Left ventricle myocardium inferior (tissue), 1 donor: ENCODE measurements around the gene GPR78. TPM values are rescaled to one million over a fixed set of nuclear protein-coding genes. Genes with fewer than 3 reads are reported as not detected.

Experiments
- DNase-seq: peaks from one replicate; pipeline ENCODE4 v3.0.0-alpha.2; 2020
- H3K27ac ChIP-seq: fragments of 200-600 bp; replicated peaks from 2 replicates; pipeline ENCODE4 v1.8.0; 2021
- H3K27me3 ChIP-seq: fragments of 200-600 bp; 2 replicates; pipeline ENCODE4 v1.8.0; 2021; ENCODE audit warnings: low read depth
- H3K36me3 ChIP-seq: fragments of 200-600 bp; 2 replicates; pipeline ENCODE4 v1.8.0; 2021
- H3K4me1 ChIP-seq: fragments of 200-600 bp; 2 replicates; pipeline ENCODE4 v1.8.0; 2021
- H3K4me3 ChIP-seq: fragments of 200-600 bp; 2 replicates; pipeline ENCODE4 v1.8.0; 2021; ENCODE audit warnings: mild to moderate bottlenecking, moderate library complexity
- H3K9me3 ChIP-seq: fragments of 200-600 bp; replicated peaks from 2 replicates; pipeline ENCODE4 v1.8.0; 2021
- intact Hi-C: fragments of 100-400 bp; cut with micrococcal nuclease; formaldehyde crosslinking; loops from one replicate; pipeline ENCODE4 v1.11.0; 2022
- total RNA-seq: library from RNA; stranded (reverse); fragmentation: NEBNext Ultra II Directional; extraction: Animal tissue kit (Norgen Biotek cat#: 25700); gene quantifications from one replicate; pipeline ENCODE4 v1.2.1, GENCODE V29; 2021
- TF ChIP-seq, protein P1 (sequence below): fragments of 200-600 bp; IDR thresholded peaks from 2 replicates; pipeline ENCODE4 v1.8.0; 2021; ENCODE audit warnings: antibody characterized with exemption, mild to moderate bottlenecking, borderline replicate concordance
- donor health status: DM: no; HTN: yes; CAD: no; lungs with severe emphysema.

The GPR78 gene
- total RNA-seq, 1 donor from 2014 or later: not detected

DNA sequence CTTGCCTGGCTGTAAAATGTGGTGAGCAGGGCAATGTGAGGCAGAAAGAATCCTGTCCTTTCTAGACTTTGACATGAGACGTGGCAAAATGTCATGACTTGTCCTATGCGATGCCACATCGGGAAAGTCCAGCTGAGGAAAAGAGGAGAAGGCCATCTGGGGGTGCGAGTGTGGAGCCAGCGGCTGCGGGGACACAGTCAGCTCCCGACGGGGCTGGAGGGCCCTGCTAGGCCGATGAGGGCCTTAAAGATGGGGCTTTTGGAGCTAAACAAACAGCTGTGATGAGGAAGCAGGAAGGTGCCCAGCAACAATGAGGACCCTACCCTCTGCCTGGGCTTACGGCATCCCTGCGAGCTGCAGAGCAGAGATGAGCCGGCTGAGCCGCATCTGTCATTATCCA is 20.1 kb downstream of the GPR78 start:
- TF ChIP-seq, protein P1, sequence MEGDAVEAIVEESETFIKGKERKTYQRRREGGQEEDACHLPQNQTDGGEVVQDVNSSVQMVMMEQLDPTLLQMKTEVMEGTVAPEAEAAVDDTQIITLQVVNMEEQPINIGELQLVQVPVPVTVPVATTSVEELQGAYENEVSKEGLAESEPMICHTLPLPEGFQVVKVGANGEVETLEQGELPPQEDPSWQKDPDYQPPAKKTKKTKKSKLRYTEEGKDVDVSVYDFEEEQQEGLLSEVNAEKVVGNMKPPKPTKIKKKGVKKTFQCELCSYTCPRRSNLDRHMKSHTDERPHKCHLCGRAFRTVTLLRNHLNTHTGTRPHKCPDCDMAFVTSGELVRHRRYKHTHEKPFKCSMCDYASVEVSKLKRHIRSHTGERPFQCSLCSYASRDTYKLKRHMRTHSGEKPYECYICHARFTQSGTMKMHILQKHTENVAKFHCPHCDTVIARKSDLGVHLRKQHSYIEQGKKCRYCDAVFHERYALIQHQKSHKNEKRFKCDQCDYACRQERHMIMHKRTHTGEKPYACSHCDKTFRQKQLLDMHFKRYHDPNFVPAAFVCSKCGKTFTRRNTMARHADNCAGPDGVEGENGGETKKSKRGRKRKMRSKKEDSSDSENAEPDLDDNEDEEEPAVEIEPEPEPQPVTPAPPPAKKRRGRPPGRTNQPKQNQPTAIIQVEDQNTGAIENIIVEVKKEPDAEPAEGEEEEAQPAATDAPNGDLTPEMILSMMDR: no peak
- Histone ChIP-seq H3K27me3 (peaks cover 88% of the 10 kb centered on the region), H3K36me3 (no peaks in the 10 kb centered on the region), H3K4me1 (no peaks in the 10 kb centered on the region), H3K27ac (no peak overlapping the region), H3K4me3 (no peak overlapping the region), H3K9me3 (no peaks in the 10 kb centered on the region)
- DNase-seq: no peak
- intact Hi-C loops: no loop called here

DNA sequence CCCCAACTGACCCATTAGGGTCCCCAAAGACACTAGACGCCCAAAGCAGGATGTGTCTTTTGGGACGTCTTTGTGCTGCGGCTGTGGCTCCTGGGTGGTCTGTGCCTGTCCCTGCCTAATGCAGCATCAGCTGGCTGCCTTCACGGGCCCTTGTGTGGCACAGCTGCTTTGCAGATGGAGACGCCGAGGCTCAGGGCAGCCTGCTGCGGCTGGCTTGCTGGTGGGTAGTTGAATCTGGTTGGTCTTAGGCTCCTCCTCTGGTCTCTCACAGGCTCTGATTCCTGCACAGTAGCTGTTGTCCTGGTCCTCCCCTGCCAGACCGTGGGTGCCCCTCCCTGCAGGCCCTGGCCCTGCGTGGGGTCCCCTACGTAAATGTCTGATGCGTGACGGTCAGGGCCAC is 20.5 kb downstream of the GPR78 start:
- Histone ChIP-seq H3K36me3 (no peaks in the 10 kb centered on the region), H3K27ac (no peak overlapping the region), H3K4me1 (no peaks in the 10 kb centered on the region), H3K4me3 (no peak overlapping the region), H3K27me3 (peaks cover 84% of the 10 kb centered on the region), H3K9me3 (no peaks in the 10 kb centered on the region)
- intact Hi-C loops: no loop called here
- DNase-seq: no peak
- TF ChIP-seq, protein P1: no peak

DNA sequence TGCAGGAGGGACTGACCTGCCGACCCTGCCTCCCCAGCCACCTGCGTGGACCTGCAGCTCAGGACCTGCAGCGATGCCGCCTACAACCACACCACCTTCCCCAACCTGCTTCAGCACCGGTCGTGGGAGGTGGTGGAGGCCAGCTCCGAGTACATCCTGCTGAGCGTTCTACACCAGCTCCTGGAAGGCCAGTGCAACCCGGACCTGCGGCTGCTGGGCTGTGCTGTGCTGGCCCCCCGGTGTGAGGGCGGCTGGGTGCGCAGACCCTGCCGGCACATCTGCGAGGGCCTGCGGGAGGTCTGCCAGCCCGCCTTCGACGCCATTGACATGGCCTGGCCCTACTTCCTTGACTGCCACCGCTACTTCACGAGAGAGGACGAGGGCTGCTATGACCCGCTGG is 20.9 kb downstream of the GPR78 start:
- Histone ChIP-seq H3K4me3 (no peak overlapping the region), H3K27me3 (peaks cover 85% of the 10 kb centered on the region), H3K4me1 (no peaks in the 10 kb centered on the region), H3K9me3 (no peaks in the 10 kb centered on the region), H3K27ac (no peak overlapping the region), H3K36me3 (no peaks in the 10 kb centered on the region)
- no peak for DNase-seq
- TF ChIP-seq, protein P1: no peak
- intact Hi-C loops: no loop called here

DNA sequence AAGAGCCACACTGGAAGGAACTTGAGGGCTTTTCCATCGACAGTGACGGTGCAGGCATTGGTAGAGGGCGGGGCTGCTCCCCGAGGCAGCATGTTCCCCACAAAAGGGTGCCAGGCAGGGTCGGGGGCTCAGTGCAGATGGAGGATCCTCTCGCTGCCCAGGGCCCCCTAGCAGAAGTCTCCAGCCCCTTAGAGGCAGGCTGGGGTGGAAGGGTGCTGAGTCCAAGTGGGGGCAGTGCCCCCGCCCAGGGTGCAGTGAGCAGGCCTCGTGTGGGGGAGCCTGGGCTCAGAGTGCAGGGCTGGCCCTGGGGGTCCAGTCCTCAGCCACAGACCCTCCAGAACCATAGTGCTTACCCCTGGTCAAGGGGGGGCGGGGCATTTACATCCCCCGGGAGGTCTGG is 21.4 kb downstream of the GPR78 start:
- no peak overlapping the region for H3K4me3 ChIP-seq
- H3K4me1 ChIP-seq: no peaks in the 10 kb centered on the region
- H3K27ac ChIP-seq: no peak overlapping the region
- intact Hi-C loops: no loop called here
- H3K27me3 ChIP-seq: peaks cover 86% of the 10 kb centered on the region
- H3K9me3 ChIP-seq: no peaks in the 10 kb centered on the region
- TF ChIP-seq, protein P1: no peak
- no peaks in the 10 kb centered on the region for H3K36me3 ChIP-seq
- DNase-seq: no peak

DNA sequence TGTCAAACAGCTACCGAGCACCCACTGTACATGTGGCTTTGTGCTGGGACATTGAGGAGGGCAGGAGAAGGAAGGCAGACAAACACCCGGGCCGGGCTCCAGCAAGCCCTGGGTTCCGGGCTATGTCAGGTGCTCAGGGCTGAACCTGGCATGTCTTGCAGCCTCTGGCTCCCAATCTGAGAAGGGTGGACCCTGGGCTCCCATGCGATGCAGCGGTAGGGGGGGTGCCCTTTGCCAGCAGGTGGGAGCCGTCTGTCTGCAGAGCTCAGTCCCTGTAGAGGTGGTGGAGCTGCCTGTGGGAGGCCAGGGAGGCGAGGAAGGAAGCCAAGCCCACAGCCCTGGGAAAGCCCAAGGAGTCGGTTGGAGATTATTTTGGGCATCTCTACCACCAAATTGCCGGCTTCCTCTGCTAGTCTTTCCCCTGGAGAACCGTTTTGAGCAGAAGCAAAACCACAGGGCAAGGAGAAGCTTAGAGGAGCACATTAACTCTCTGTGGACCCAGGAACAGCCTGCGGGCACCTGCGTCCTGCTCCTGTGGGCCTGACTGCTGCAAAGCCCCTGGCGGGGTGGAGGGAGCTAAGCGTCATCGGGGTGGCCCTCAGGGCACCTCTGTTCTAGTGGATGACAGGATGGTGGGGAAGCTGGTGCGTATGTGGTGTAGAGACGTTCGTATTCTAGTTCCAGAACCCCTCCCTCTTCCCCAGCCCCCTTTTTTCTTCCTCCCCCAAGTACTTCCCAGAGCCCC is 22.7 kb downstream of the GPR78 start:
- intact Hi-C loops: no loop called here
- TF ChIP-seq, protein P1: no peak
- no peak for DNase-seq
- H3K9me3 ChIP-seq: no peaks in the 10 kb centered on the region
- H3K27me3 ChIP-seq: peaks cover 86% of the 10 kb centered on the region
- peaks cover 5% of the 10 kb centered on the region for H3K4me1 ChIP-seq
- no peaks in the 10 kb centered on the region for H3K36me3 ChIP-seq
- H3K4me3 ChIP-seq: no peak overlapping the region
- no peak overlapping the region for H3K27ac ChIP-seq
